GM19452 (cell line): ENCODE measurements around the gene ARL16.

Source experiments
- ATAC-seq: cut with Tn5 transposase; IDR thresholded peaks from one replicate; pipeline ENCODE4 v1.9.1; 2021; ENCODE audit not compliant: unreplicated experiment

The ARL16 gene

DNA sequence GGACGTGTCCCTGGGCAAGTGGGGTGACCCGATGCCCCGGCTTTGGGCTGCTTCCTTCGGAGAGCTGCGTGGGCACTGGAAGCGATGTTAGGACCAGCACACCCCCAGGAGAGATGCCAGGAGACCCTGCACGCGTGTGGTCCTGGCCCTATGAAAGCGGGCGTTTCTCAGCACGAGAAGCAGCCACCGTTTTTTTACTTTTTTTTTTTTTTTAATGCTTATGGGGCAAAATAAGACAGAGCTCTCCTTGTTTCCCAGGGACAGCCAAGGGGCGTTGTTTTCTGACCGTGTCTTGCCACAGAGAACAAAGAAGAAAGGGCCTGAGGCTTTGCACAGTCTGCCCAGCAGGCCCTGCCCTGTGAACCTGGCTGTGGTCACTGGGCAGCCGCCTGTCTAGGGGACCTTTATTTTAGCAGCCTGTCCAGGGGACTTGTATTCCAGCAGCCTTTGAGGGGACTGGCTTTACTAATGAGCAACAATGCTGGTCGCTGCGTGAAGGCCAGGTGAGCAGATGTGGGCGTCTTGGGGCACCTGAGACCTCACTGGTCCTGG is 29.5 kb upstream of the ARL16 start:
- ATAC-seq: no peak

DNA sequence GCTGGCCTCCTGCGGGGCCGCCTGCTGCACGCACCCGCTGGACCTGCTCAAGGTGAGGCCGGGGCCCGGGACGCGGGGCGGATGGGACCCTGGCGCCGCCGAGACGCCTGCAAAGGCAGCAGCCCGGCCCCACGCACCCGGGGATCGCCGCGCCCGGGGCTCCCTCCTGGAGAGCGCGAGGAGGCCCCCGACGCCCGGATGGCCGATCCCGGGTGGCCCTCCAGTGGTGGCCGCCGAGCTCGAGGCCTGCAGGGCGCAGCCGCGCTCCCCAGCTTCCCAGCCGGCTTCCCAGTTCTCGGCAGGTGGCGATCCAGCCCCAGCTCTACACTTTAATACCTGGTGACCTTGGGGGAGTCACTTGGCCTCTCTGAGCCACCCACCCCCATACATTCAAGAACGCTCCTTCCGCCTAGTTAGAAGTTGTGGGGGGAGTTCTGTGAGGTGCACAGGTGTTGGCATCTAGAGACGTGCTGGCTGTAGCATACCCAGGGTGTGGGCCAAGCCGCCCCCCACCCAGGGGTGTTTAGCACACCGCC is 28.9 kb upstream of the ARL16 start:
- peak; percentile 19 for ATAC-seq

DNA sequence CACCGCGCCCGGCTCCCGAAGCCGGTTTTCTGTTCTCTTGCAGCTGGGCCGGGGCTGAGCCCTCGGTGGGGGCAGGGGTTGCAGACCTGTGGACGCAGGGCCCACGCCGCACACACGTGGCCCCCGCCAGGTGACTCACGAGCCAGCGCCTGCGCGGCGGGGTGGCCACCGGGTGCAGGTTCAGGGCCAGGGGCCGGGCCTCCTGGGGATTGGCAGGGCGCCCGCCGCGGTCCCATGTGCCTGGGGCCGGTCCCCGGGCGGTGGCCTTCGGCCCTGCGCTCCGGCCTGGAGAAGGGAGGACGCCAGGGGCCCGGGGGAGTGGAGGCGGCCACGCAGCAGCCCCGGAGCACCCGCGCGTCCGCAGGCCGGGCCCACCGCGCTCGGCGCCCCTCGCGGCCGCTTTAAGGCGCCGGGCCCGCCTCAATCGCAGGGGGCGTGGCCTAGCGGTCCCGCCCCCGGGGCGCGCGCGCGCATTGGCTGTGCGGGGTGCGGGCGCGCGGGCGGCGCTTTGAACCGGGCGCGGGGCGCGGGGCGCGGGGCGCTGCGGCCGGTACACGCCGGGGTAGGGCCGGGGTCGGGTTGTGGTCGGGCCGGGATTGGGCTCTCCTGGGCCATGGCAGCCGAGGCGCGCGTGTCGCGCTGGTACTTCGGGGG is 28.3 kb upstream of the ARL16 start, which contains the start of gene SLC25A10:
TSS of gene SLC25A10 (plus strand) at position 471 of the 654 bp plus-strand sequence. CDS start at position 614, 143 bp downstream.
- ATAC-seq: peak; percentile 72

DNA sequence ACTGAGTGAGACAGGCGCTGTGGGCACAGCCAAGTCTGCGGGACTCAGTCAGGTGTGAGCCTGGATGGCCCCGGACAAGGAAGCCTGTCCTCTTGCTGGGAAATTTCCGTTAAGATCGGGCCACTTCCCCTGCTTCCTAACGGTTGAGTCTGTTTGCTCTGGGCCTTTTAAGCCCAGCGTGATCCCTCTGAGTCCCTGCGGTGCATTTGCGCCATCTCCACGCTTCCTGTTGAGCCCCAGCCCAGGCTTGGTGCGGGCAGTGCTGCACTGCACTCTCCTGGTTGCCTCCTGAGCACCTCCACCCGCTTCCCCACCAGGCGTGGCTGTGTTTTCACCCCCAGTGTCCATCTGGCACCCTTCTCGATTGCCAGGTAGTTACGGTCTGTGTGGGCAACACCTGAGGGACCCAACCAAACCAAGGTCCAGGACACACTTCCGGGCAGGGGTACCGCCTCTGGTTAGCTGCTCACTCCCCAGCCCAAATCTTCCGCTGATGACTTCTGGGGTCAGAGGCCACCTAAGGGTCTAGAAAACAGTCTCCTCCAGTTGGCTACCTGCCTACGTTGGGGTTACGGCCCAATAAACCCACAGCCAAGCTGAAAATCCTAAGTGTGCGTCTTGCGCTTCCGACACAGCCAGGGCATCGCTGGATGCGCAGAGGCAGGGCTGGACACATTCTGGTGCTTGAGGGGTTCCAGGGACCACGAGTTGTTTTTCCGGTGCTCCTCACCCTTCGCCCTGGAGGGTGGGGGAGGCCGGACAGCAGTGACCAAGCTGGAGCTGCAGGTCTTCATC is 27.1 kb upstream of the ARL16 start:
- no peak for ATAC-seq

GRCh38 chr17:81708739-81709185 is 25.2 kb upstream of the ARL16 start:
- ATAC-seq: no peak

- ATAC-seq: no peak
Measured at GRCh38 chr17:81707725-81708646, 24.4 kb upstream of the ARL16 start.

GRCh38 chr17:81706757-81707624 is 23.4 kb upstream of the ARL16 start:
- ATAC-seq: no peak

DNA sequence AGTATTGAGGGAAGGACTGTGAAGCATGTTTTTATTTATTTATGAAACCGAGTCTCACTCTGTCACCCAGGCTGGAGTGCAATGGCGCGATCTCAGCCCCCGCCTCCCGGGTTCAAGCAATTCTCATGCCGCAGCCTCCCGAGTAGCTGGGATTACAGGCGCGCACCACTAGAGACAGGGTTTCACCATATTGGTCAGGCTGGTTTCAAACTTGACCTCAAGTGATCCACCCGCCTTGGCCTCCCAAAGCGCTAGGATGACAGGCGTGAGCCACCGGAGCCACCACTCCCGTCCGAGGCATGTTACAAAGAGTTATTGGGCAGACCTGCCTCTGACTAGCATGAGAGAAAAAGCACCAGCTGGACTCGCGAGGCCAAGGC is 22.6 kb upstream of the ARL16 start:
- ATAC-seq: no peak

GRCh38 chr17:81705518-81706231 is 22.1 kb upstream of the ARL16 start:
- ATAC-seq: no peak

GRCh38 chr17:81703747-81704654 is 20.4 kb upstream of the ARL16 start:
- no peak for ATAC-seq

- ATAC-seq: peak; percentile 81
Measured at GRCh38 chr17:81702934-81703746, 19.5 kb upstream of the ARL16 start, which contains the start of gene MRPL12. MRPL12 (plus strand) TSS chr17:81703367; CDS start chr17:81703502, 135 bp downstream.

DNA sequence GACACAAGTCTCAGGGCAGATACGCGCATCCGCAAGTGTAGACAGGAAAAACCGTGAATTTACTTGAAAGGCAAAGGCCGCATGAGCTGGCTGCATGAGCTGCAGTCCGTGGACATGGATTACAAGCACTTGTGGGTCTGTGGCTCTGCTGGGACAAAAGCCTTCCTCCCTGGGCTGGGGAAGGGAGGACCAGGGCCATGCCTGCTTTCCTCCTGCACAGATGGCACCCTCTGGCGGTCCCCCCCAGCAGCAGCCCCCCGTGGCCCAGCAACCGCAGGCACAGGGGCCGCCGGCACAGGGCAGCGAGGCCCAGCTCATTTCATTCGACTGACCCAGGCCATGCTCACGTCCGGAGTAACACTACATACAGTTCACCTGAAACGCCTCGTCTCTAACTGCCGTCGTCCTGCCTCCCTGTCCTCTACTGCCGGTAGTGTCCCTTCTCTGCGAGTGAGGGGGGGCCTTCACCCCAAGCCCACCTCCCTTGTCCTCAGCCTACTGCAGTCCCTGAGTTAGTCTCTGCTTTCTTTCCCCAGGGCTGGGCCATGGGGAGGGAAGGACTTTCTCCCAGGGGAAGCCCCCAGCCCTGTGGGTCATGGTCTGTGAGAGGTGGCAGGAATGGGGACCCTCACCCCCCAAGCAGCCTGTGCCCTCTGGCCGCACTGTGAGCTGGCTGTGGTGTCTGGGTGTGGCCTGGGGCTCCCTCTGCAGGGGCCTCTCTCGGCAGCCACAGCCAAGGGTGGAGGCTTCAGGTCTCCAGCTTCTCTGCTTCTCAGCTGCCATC is 17.9 kb upstream of the ARL16 start:
- no peak for ATAC-seq

DNA sequence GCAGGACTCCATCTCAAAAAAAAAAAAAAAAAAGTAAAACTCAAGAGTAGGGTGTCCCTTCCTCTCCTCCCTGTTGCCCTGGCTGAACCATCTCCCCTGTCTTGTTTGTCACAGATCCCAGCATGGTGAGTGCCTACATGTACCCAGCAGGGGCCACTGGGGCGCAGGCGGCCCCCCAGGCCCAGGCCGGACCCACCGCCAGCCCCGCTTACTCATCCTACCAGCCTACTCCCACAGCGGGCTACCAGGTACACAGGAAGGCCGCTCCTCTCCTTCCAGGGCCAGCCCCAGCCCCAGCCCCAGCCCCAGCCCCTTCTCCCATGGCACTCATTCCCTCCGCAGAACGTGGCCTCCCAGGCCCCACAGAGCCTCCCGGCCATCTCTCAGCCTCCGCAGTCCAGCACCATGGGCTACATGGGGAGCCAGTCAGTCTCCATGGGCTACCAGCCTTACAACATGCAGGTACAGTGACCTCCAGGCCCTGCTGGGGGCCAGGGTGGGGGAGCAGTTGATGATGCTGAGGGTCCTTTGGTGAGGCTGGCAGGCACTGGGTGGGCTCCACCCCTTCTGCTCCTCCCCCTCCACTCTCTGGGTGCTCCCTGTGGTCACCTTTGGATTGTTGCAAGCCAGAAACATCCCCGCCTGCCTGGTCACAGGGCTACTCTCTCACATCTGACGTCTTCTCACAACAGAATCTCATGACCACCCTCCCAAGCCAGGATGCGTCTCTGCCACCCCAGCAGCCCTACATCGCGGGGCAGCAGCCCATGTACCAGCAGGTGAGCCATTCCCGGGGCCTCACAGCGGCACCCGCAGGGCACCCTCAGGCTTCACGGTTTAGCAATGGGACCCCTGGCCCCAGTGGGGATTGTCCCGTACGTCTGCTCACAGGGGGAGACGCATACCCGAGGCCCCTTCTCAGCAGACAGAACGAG is 17.0 kb upstream of the ARL16 start:
- ATAC-seq: no peak

DNA sequence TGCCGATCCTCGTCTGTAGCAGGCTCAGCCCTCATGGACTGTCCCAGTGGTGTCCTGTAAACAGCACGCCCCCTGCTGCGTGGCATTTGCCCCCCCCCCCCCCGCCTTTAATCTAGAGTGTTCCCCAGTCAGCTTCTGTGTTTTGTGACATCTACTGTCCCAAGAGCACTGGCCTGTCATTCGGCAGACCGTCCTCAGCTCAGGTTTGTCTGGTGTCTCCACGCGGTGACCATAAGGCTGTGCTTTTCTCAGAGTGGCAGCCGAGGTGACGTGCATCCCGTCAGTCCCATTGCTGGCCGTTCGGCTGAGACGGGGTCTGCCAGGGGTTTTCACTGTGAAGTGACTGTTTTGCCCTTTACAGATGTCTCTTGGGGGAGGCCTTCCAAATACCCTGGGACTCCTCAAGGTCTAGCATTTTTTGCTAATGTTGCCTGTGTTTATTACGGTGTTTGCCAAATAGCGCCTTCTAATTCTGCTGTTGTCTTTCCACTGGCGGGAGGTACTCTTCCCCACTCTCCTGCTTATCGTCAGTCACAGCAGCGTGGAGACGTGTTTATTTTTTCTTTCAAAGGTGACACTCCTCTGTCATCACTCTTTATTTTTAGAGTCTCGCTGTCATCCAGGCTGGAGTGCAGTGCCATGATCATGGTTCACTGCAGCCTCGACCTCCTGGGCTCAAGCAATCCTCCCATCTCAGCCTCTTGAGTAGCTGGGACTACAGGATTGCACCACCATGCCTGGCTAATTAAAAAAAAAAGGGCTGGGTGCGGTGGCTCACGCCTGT is 13.9 kb upstream of the ARL16 start:
- no peak for ATAC-seq
